ENCODE data around the gene CNTN4. TPM values are rescaled to one million over a fixed set of nuclear protein-coding genes. Genes with fewer than 3 reads are reported as not detected.

CNTN4 gene
- total RNA-seq, 1 donor = 0.09 TPM

DNA sequence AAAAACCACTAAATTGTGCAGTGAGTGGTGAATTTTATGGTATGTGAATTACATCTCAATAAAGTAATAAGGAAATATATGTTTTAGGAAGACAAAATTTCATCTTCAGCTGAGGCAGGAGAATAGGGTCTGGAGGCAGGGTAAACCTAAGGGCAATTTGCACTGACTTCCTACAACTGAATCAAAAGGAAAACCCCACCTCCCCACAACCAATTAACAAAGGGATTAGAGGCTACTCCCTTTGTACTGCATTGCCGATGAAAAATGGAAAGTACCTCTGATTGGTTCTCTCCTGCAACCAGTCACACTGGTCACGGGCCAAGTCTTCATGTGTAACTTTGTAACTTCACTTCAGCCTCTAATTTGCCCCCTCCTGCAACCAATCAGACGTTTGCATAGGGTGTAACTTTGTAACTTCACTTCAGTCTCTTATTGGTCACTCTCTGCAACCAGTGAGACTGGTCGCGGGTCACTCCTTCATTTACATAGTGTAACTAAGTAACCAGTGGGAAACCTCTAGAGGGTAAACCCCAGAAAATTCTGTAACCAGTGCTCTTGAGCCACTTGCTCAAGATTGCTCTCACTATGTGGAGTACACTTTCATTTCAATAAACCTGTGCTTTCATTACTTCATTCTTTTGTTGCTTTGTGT lies 244.5 kb downstream of the CNTN4 start:
- TF ChIP-seq, protein P1, sequence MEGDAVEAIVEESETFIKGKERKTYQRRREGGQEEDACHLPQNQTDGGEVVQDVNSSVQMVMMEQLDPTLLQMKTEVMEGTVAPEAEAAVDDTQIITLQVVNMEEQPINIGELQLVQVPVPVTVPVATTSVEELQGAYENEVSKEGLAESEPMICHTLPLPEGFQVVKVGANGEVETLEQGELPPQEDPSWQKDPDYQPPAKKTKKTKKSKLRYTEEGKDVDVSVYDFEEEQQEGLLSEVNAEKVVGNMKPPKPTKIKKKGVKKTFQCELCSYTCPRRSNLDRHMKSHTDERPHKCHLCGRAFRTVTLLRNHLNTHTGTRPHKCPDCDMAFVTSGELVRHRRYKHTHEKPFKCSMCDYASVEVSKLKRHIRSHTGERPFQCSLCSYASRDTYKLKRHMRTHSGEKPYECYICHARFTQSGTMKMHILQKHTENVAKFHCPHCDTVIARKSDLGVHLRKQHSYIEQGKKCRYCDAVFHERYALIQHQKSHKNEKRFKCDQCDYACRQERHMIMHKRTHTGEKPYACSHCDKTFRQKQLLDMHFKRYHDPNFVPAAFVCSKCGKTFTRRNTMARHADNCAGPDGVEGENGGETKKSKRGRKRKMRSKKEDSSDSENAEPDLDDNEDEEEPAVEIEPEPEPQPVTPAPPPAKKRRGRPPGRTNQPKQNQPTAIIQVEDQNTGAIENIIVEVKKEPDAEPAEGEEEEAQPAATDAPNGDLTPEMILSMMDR (IDR thresholded peaks at IDR 0.05; ENCODE audit: insufficient read depth, low read length) = no peak
- H3K4me3 ChIP-seq (ENCODE audit: low read depth, low read length) = no peak overlapping the region
- no peak for DNase-seq (ENCODE audit: low read depth)

DNA sequence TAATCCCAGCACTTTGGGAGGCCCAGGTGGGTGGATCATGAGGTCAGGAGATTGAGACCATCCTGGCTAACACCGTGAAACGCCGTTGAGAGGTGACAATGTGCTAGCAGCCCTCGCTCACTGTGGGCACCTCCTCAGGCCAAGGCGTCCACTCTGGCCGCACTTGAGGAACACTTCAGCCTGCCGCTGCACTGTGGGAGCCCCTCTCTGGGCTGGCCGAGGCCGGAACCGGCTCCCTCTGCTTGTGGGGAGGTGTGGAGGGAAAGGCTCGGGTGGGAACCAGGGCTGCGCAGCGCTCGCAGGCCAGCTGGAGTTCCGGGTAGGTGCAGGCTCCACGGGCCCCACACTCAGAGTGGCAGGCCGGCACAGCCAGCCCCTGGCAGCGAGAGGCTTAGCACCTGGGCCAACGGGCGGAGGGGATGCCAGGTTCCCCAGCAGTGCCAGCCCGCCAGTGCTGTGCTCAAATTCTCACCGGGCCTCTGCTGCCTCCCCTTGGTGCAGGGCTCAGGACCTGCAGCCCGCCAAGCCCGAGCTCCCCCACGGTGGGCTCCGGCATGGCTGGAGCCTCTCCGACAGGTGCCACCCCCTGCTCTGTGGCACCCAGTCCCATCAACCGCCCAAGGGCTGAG lies 253.6 kb downstream of the CNTN4 start:
- no peak for DNase-seq (ENCODE audit: low read depth)
- H3K4me3 ChIP-seq (ENCODE audit: low read depth, low read length) = no peak overlapping the region
- TF ChIP-seq, protein P1 (IDR thresholded peaks at IDR 0.05; ENCODE audit: insufficient read depth, low read length) = no peak

DNA sequence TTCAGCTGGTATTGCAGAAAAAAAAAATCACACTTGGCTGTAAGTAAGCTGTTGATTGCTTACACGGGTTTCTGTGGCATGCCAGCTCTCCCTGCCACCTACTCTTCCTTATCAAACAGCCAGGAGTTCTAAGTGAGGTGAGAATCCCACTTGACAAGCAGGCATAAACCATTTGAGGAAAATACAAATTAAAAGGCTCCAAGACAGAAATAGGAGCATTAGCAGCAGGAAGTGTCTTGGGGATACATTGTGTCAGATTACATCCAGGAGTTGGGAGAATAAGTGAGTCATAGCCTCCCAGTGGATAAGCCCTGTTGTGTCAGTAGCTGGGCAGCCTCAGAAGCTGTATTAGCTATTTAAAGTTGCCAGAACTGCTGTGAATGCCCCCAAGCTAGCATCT lies 256.0 kb downstream of the CNTN4 start:
- TF ChIP-seq, protein P1 (IDR thresholded peaks at IDR 0.05; ENCODE audit: insufficient read depth, low read length) = no peak
- DNase-seq (ENCODE audit: low read depth) = peak; percentile 11
- no peak overlapping the region for H3K4me3 ChIP-seq (ENCODE audit: low read depth, low read length)

DNA sequence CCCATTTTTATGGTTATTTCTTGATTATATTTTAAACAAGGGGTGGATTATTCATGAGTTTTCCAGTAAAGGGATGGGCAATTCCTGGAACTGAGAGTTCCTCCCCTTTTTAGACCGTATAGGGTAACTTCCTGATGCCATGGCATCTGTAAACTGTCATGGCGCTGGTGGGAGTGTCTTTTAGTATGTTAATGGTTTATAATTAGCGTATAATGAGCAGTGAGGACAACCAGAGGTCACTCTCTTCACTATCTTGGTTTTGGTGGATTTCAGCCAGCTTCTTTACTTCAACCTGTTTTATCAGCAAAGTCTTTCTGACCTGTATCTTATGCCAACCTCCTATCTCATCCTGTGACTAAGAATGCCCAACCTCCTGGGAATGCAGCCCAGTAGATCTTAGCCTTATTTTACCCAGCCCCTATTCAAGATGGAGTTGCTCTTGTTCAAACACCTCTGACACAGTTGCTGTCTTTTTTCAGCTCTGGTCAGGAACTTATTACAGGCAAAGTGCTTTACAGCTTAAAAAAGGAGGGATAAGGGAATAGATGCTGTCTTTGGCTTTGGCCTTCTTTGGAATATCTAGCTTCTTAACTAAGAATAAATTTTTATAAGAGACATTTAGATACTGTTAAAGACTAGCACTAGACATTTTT lies 257.8 kb downstream of the CNTN4 start:
- TF ChIP-seq, protein P1 (IDR thresholded peaks at IDR 0.05; ENCODE audit: insufficient read depth, low read length) = no peak

DNA sequence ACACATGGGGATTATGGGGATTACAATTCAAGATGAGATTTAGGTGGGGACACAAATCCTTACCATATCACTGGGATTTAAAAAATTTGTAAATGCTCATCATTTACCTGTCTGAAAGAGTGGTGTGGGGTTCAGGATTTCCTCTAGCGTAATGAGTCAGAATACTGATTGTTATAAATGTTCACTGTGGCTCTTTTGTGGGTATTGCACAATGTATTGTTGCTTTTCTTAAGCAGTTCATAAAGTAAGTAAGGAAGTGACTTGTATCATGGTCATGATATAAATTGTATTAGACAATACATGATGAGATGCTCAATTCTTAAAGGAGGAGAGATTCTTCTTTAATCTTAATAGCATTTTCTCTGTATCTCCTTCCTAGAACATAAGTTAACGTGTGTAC lies 262.1 kb downstream of the CNTN4 start:
- no peak overlapping the region for H3K4me3 ChIP-seq (ENCODE audit: low read depth, low read length)
- no peak for DNase-seq (ENCODE audit: low read depth)
- TF ChIP-seq, protein P1 (IDR thresholded peaks at IDR 0.05; ENCODE audit: insufficient read depth, low read length) = no peak

More for the DNA sequence above, 257.8 kb downstream of the CNTN4 start:
- H3K4me3 ChIP-seq (ENCODE audit: low read depth, low read length) = no peak overlapping the region
- DNase-seq (ENCODE audit: low read depth) = no peak

GRCh38 chr3:2362122-2362521 lies 263.5 kb downstream of the CNTN4 start:
- H3K4me3 ChIP-seq (ENCODE audit: low read depth, low read length) = no peak overlapping the region
- TF ChIP-seq, protein P1 (IDR thresholded peaks at IDR 0.05; ENCODE audit: insufficient read depth, low read length) = no peak
- no peak for DNase-seq (ENCODE audit: low read depth)

Measured in fibroblast of the aortic adventitia (primary cell).